Neural progenitor cell (in vitro differentiated cells): ENCODE results near the gene CDR2L. TPM values are rescaled to one million over a fixed set of nuclear protein-coding genes. Genes with fewer than 3 reads are reported as not detected.
A peak's percentile ranks its signal among the peaks of the same experiment; 100 is the strongest.

ENCODE experiments used
- DNase-seq: peaks from one replicate; pipeline ENCODE4 v3.0.0-alpha.2; 2016; ENCODE audit warnings: low spot score
- H2AFZ ChIP-seq: fragments of 200-600 bp; sonication (generic); replicated peaks from 2 replicates; pipeline ENCODE4 v1.6.1; 2016; ENCODE audit warnings: antibody characterized with exemption
- H3F3A ChIP-seq: fragments of 200-600 bp; sonication (generic); 2 replicates; pipeline ENCODE4 v1.6.1; 2016; ENCODE audit warnings: antibody characterized with exemption, low read depth
- H3K27ac ChIP-seq: fragments of 200-600 bp; sonication (generic); 2 replicates; pipeline ENCODE4 v1.5.1; 2016; ENCODE audit warnings: mild to moderate bottlenecking
- H3K27me3 ChIP-seq: fragments of 200-600 bp; sonication (generic); 2 replicates; pipeline ENCODE4 v1.6.1; 2016; ENCODE audit warnings: mild to moderate bottlenecking, moderate library complexity
- H3K36me3 ChIP-seq: fragments of 200-600 bp; sonication (generic); 2 replicates; pipeline ENCODE4 v1.5.1; 2016
- H3K4me1 ChIP-seq: fragments of 200-600 bp; sonication (generic); 2 replicates; pipeline ENCODE4 v1.6.1; 2016; ENCODE audit warnings: mixed run types
- H3K4me2 ChIP-seq: fragments of 200-600 bp; sonication (generic); 2 replicates; pipeline ENCODE4 v1.6.1; 2016
- H3K4me3 ChIP-seq: fragments of 200-600 bp; sonication (generic); 2 replicates; pipeline ENCODE4 v1.5.1; 2016
- H3K79me2 ChIP-seq: fragments of 200-600 bp; sonication (generic); 2 replicates; pipeline ENCODE4 v1.6.1; 2016; ENCODE audit warnings: low read depth
- H3K9ac ChIP-seq: fragments of 200-600 bp; sonication (generic); 2 replicates; pipeline ENCODE4 v1.6.1; 2016
- H3K9me3 ChIP-seq: fragments of 200-600 bp; sonication (generic); 2 replicates; pipeline ENCODE4 v1.5.1; 2016; ENCODE audit warnings: low read depth
- H4K20me1 ChIP-seq: fragments of 200-600 bp; sonication (generic); 2 replicates; pipeline ENCODE4 v1.6.1; 2016; ENCODE audit warnings: low read depth
- H3K27ac Mint-ChIP-seq: 3 replicates; pipeline ENCODE4 v1.8.0; 2021; ENCODE audit warnings: mixed read lengths
- H3K27me3 Mint-ChIP-seq: 2 replicates; pipeline ENCODE4 v1.8.0; 2022; ENCODE audit warnings: low read depth, mild to moderate bottlenecking, inconsistent platforms, moderate library complexity, mixed read lengths; ENCODE audit not compliant: insufficient read depth
- H3K36me3 Mint-ChIP-seq: 3 replicates; pipeline ENCODE4 v1.8.0; 2021; ENCODE audit warnings: mixed read lengths
- H3K4me1 Mint-ChIP-seq: 3 replicates; pipeline ENCODE4 v1.8.0; 2021; ENCODE audit warnings: mixed read lengths
- H3K4me3 Mint-ChIP-seq: 3 replicates; pipeline ENCODE4 v1.8.0; 2021; ENCODE audit warnings: mild to moderate bottlenecking, moderate library complexity, mixed read lengths
- H3K9me3 Mint-ChIP-seq: 3 replicates; pipeline ENCODE4 v1.8.0; 2020; ENCODE audit warnings: mixed read lengths
- CTCF ChIP-seq: fragments of 200-600 bp; sonication (generic); IDR thresholded peaks from 2 replicates; pipeline ENCODE4 v1.5.1; 2017; ENCODE audit warnings: antibody characterized with exemption, mild to moderate bottlenecking
- EZH2 ChIP-seq: fragments of 200-600 bp; sonication (generic); IDR thresholded peaks from 2 replicates; pipeline ENCODE4 v1.6.1; 2017; ENCODE audit warnings: antibody characterized with exemption, mild to moderate bottlenecking, moderate library complexity
- EZH2phosphoT487 ChIP-seq: fragments of 200-600 bp; sonication (generic); IDR thresholded peaks from 2 replicates; pipeline ENCODE4 v1.6.1; 2017; ENCODE audit warnings: antibody characterized with exemption
- total RNA-seq: library from RNA; depleted of rRNA; stranded (reverse); fragments of >200 nt; gene quantifications from 2 replicates; pipeline ENCODE4 v1.2.3, GENCODE V29; 2015; ENCODE audit warnings: low replicate concordance

Gene CDR2L
- total RNA-seq, 1 donor from 2014 or later, result 4.0 TPM

- H3K4me3 Mint-ChIP-seq, result no peak overlapping the region
- no peak overlapping the region for H3K4me2 ChIP-seq
- peaks cover 10% of the 10 kb centered on the region for H3F3A ChIP-seq
- H3K27ac Mint-ChIP-seq, result no peak overlapping the region
- peaks cover 56% of the 10 kb centered on the region for H3K27me3 ChIP-seq
- no peak for DNase-seq
- no peak overlapping the region for H3K9ac ChIP-seq
- H2AFZ ChIP-seq, result no peak overlapping the region
- H3K36me3 Mint-ChIP-seq, result no peaks in the 10 kb centered on the region
- H3K9me3 Mint-ChIP-seq, result no peaks in the 10 kb centered on the region
- peaks cover 12% of the 10 kb centered on the region for H3K4me1 Mint-ChIP-seq
- peaks cover 31% of the 10 kb centered on the region for H3K27me3 Mint-ChIP-seq
- H3K4me3 ChIP-seq, result no peak overlapping the region
- TF ChIP-seq EZH2 (no peak), EZH2phosphoT487 (no peak), CTCF (no peak)
- no peaks in the 10 kb centered on the region for H3K79me2 ChIP-seq
- no peaks in the 10 kb centered on the region for H3K9me3 ChIP-seq
- no peaks in the 10 kb centered on the region for H4K20me1 ChIP-seq
- peaks cover 3% of the 10 kb centered on the region for H3K4me1 ChIP-seq
- no peak overlapping the region for H3K27ac ChIP-seq
- H3K36me3 ChIP-seq, result no peaks in the 10 kb centered on the region
Observed at GRCh38 chr17:74978240-74978639, 9.2 kb upstream of the CDR2L start.

- H3K4me3 Mint-ChIP-seq, result peak overlapping the region; percentile 19
Observed at GRCh38 chr17:74979408-74980146, 7.9 kb upstream of the CDR2L start.

GRCh38 chr17:74981318-74981978 lies 6.0 kb upstream of the CDR2L start:
- H3K4me2 ChIP-seq, result peak overlapping the region; percentile 89
- peaks cover 18% of the 10 kb centered on the region for H3K27me3 Mint-ChIP-seq
- H3K4me3 Mint-ChIP-seq, result peak overlapping the region; percentile 90
- H3K9me3 ChIP-seq, result no peaks in the 10 kb centered on the region
- H3K36me3 Mint-ChIP-seq, result no peaks in the 10 kb centered on the region
- H3K4me1 Mint-ChIP-seq, result peaks cover 10% of the 10 kb centered on the region
- TF ChIP-seq EZH2, result no peak
- no peak for TF ChIP-seq CTCF
- no peak for TF ChIP-seq EZH2phosphoT487
- no peak overlapping the region for H3K9ac ChIP-seq
- H3K79me2 ChIP-seq, result no peaks in the 10 kb centered on the region
- peaks cover 3% of the 10 kb centered on the region for H3K4me1 ChIP-seq
- H4K20me1 ChIP-seq, result no peaks in the 10 kb centered on the region
- peaks cover 24% of the 10 kb centered on the region for H3K27me3 ChIP-seq
- H3K27ac Mint-ChIP-seq, result peak overlapping the region; percentile 80
- H2AFZ ChIP-seq, result peak overlapping the region; percentile 74
- H3K9me3 Mint-ChIP-seq, result no peaks in the 10 kb centered on the region
- no peaks in the 10 kb centered on the region for H3K36me3 ChIP-seq
- DNase-seq, result no peak
- peak overlapping the region; percentile 59 for H3K4me3 ChIP-seq
- H3F3A ChIP-seq, result peaks cover 12% of the 10 kb centered on the region
- H3K27ac ChIP-seq, result no peak overlapping the region

More at GRCh38 chr17:74979408-74980146, 7.9 kb upstream of the CDR2L start:
- TF ChIP-seq EZH2phosphoT487, result no peak
- TF ChIP-seq EZH2, result no peak
- no peak for TF ChIP-seq CTCF
- Histone ChIP-seq H3K4me3 (no peak overlapping the region), H2AFZ (no peak overlapping the region), H4K20me1 (no peaks in the 10 kb centered on the region), H3K27ac (no peak overlapping the region), H3K9me3 (no peaks in the 10 kb centered on the region), H3K4me1 (peaks cover 3% of the 10 kb centered on the region), H3K27me3 (peaks cover 42% of the 10 kb centered on the region), H3K79me2 (no peaks in the 10 kb centered on the region), H3K9ac (no peak overlapping the region), H3K4me2 (no peak overlapping the region), H3K36me3 (no peaks in the 10 kb centered on the region), H3F3A (peaks cover 10% of the 10 kb centered on the region)
- Mint-ChIP-seq H3K36me3 (no peaks in the 10 kb centered on the region), H3K27me3 (peaks cover 20% of the 10 kb centered on the region), H3K9me3 (no peaks in the 10 kb centered on the region), H3K27ac (no peak overlapping the region), H3K4me1 (peaks cover 11% of the 10 kb centered on the region)
- no peak for DNase-seq
